Measurements from ENCODE around the gene ADGRL2. TPM values are rescaled to one million over a fixed set of nuclear protein-coding genes. Genes with fewer than 3 reads are reported as not detected.

ADGRL2 gene
- total RNA-seq, 4 donors from 2014 or later: 25.3 to 77.7 (median 27.2) TPM

- DNase-seq (ENCODE audit: low spot score in 2 of 2): no peak
- no peaks in the 10 kb centered on the region for H3K27me3 ChIP-seq
- H3K4me3 ChIP-seq: no peak overlapping the region
- TF ChIP-seq POLR2A (IDR thresholded peaks at IDR 0.05): no peak
- 94 to 98% methylated on average over 2 of the region's 2 CpGs for WGBS, 2 donors
- H3K9me3 ChIP-seq: no peaks in the 10 kb centered on the region
- no peak overlapping the region for H3K27ac ChIP-seq
- H3K4me1 ChIP-seq: no peaks in the 10 kb centered on the region
- no peaks in the 10 kb centered on the region for H3K36me3 ChIP-seq
These were observed 8.6 kb upstream of the ADGRL2 start for GRCh38 chr1:81792184-81792583.

DNA sequence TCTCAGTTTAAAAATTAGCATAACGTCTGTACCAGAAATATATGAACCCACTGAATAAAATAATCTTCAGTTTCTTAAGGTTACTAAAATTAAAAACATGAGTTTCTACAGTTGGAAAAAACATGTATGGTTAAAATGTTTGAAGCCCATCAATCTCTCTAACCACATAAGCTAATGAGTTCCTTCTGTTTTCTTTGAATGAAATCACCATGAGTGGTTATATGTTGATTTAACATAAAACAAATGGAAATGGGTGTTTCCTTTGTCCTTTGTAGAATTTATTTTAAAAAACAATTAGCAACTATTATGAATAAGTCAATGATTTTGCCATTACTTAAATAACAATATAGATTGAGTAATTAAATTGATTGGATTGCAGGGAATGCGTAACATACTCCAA, 3.0 kb upstream of the ADGRL2 start:
- no peak for TF ChIP-seq EP300 (IDR thresholded peaks at IDR 0.05)
- TF ChIP-seq POLR2A (IDR thresholded peaks at IDR 0.05): no peak
- TF ChIP-seq, protein P1, sequence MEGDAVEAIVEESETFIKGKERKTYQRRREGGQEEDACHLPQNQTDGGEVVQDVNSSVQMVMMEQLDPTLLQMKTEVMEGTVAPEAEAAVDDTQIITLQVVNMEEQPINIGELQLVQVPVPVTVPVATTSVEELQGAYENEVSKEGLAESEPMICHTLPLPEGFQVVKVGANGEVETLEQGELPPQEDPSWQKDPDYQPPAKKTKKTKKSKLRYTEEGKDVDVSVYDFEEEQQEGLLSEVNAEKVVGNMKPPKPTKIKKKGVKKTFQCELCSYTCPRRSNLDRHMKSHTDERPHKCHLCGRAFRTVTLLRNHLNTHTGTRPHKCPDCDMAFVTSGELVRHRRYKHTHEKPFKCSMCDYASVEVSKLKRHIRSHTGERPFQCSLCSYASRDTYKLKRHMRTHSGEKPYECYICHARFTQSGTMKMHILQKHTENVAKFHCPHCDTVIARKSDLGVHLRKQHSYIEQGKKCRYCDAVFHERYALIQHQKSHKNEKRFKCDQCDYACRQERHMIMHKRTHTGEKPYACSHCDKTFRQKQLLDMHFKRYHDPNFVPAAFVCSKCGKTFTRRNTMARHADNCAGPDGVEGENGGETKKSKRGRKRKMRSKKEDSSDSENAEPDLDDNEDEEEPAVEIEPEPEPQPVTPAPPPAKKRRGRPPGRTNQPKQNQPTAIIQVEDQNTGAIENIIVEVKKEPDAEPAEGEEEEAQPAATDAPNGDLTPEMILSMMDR (IDR thresholded peaks at IDR 0.05): no peak
- no peak overlapping the region for H3K4me3 ChIP-seq
- H3K9me3 ChIP-seq: no peaks in the 10 kb centered on the region
- 97 to 98% methylated on average over 2 of the region's 2 CpGs for WGBS, 2 donors
- no peak overlapping the region for H3K27ac ChIP-seq
- H3K36me3 ChIP-seq: no peaks in the 10 kb centered on the region
- H3K4me1 ChIP-seq: peaks cover 0 to 7% (median 0%) of the 10 kb centered on the region in 4 donors
- no peak for DNase-seq (ENCODE audit: low spot score in 2 of 2)
- no peaks in the 10 kb centered on the region for H3K27me3 ChIP-seq

GRCh38 chr1:81799939-81800694, 617 bp upstream of the ADGRL2 start:
- WGBS, 2 donors: 3 to 5% methylated on average over 44 of the region's 44 CpGs
- H3K27me3 ChIP-seq: no peaks in the 10 kb centered on the region
- peak in 1 of 2 donors; percentile 64 for TF ChIP-seq EP300 (IDR thresholded peaks at IDR 0.05)
- TF ChIP-seq, protein P1 (IDR thresholded peaks at IDR 0.05): no peak
- H3K36me3 ChIP-seq: no peaks in the 10 kb centered on the region
- H3K4me3 ChIP-seq: peak overlapping the region; percentile 69 to 88 (median 72)
- peak; percentile 25 to 46 for DNase-seq (ENCODE audit: low spot score in 2 of 2)
- no peaks in the 10 kb centered on the region for H3K9me3 ChIP-seq
- H3K4me1 ChIP-seq: peaks cover 0 to 19% (median 5%) of the 10 kb centered on the region in 4 donors
- H3K27ac ChIP-seq: peak overlapping the region; percentile 73 to 95 (median 86)

GRCh38 chr1:81801651-81802456, 1.1 kb downstream of the ADGRL2 start:
- Histone ChIP-seq H3K4me3 (peak overlapping the region; percentile 69 to 88 (median 72)), H3K4me1 (peaks cover 0 to 19% (median 5%) of the 10 kb centered on the region in 4 donors), H3K36me3 (no peaks in the 10 kb centered on the region), H3K27ac (peak overlapping the region; percentile 80 to 95 (median 88)), H3K9me3 (no peaks in the 10 kb centered on the region), H3K27me3 (no peaks in the 10 kb centered on the region)
- TF ChIP-seq EP300 (IDR thresholded peaks at IDR 0.05): no peak
- no peak for TF ChIP-seq POLR2A (IDR thresholded peaks at IDR 0.05)
- TF ChIP-seq, protein P1 (IDR thresholded peaks at IDR 0.05): peak in 1 of 5 experiments; percentile 19
- peak in 1 of 2 donors; percentile 9 for DNase-seq (ENCODE audit: low spot score in 2 of 2)
- 1 to 2% methylated on average over 40 to 46 of the region's 93 CpGs for WGBS, 2 donors

DNA sequence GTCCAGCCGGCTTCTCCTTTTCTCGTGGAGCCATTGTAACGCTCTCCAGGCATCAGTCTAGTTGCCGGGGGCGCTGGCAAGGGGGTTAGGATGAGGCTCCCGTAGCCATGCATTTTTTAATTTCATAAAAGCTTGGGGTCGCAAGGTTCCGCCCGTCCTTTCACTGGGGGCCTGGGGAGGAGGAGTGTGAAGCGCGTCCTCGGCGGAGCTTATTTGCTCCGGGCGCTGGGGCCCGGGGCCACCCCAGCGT, 1.6 kb downstream of the ADGRL2 start:
- no peaks in the 10 kb centered on the region for H3K27me3 ChIP-seq
- peaks cover 0 to 19% (median 5%) of the 10 kb centered on the region in 4 donors for H3K4me1 ChIP-seq
- no peaks in the 10 kb centered on the region for H3K9me3 ChIP-seq
- TF ChIP-seq, protein P1 (IDR thresholded peaks at IDR 0.05): no peak
- TF ChIP-seq POLR2A (IDR thresholded peaks at IDR 0.05) (no peak), EP300 (IDR thresholded peaks at IDR 0.05) (no peak)
- 0 to 1% methylated on average over 13 to 14 of the region's 17 CpGs for WGBS, 2 donors
- no peak for DNase-seq (ENCODE audit: low spot score in 2 of 2)
- H3K27ac ChIP-seq: peak overlapping the region; percentile 19 to 95 (median 82)
- H3K36me3 ChIP-seq: no peaks in the 10 kb centered on the region
- H3K4me3 ChIP-seq: peak overlapping the region; percentile 44 to 88 (median 70)
